Nephron (organoid): ENCODE measurements around the gene F3.

Experiments
- H3K27ac Mint-ChIP-seq, 3 experiments: 2 replicates each; pipeline ENCODE4 v1.8.0; 2020; ENCODE audit warnings: mixed read lengths in 3 of 3, mild to moderate bottlenecking in 2 of 3, moderate library complexity in 1 of 3
- H3K27me3 Mint-ChIP-seq: 2 replicates; pipeline ENCODE4 v1.8.0; 2021; ENCODE audit warnings: low read depth, mild to moderate bottlenecking, moderate library complexity, mixed read lengths
- H3K36me3 Mint-ChIP-seq: 2 replicates; pipeline ENCODE4 v1.8.0; 2020; ENCODE audit warnings: low read depth, mixed read lengths
- H3K4me1 Mint-ChIP-seq: 2 replicates; pipeline ENCODE4 v1.8.0; 2020; ENCODE audit warnings: mixed read lengths
- H3K4me3 Mint-ChIP-seq, 3 experiments: 2 replicates each; pipeline ENCODE4 v1.8.0; 2020; ENCODE audit warnings: mild to moderate bottlenecking in 3 of 3, mixed read lengths in 3 of 3, moderate library complexity in 2 of 3
- H3K9me3 Mint-ChIP-seq: 2 replicates; pipeline ENCODE4 v1.8.0; 2020; ENCODE audit warnings: mixed read lengths
- CTCF ChIP-seq, 3 experiments: fragments of 200-600 bp; sonication (generic); IDR thresholded peaks; one replicate each; pipeline ENCODE4 v1.5.0; 2021; ENCODE audit warnings: antibody characterized with exemption in 3 of 3; ENCODE audit not compliant: unreplicated experiment in 3 of 3

Gene F3

DNA sequence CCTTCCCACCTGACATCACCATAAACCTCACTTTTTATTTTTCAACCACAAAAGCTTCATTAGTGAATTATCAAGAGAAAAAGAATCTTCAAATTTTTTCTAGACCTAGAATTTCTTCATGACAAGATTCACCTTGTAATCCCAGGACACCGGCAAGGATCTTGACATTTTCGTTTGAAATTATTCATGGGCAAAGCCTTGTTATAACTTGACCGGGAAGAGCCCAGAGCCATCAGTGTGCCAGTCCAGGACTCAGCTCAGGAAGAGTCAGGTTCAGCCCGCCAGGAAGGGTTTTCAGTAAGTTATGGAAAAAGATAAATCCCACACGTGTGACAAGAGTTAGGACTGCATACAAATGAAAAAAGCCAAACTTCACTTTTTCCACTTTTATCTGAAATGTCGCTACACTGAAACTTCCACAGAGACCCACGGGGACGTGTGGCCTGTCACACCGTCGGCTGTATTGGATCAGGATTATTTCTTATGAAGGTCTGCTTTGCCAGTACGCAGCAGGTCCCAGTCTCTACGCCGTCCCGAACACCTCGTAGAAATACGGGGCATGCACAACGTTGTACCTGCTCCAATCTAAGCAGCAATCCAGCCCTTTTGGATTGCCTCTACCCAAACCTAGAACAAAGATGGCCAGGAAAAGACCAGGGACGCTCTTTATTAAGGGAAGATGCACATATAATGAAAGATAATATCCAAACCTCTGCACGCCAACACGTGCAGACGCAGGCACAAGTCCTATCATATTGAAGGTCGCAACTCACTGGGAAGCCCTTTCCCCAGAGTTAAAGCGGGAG is 916 bp downstream of the F3 start:
- Mint-ChIP-seq H3K27me3 (peaks cover 11% of the 10 kb centered on the region), H3K4me3 (peak overlapping the region; percentile 86 to 91 (median 90)), H3K27ac (peak overlapping the region; percentile 67 to 90 (median 84)), H3K36me3 (peaks cover 21% of the 10 kb centered on the region), H3K4me1 (peaks cover 42% of the 10 kb centered on the region), H3K9me3 (no peaks in the 10 kb centered on the region)
- TF ChIP-seq CTCF (IDR thresholded peaks at IDR 0.05; ENCODE audit: unreplicated experiment in 3 of 3) = no peak

GRCh38 chr1:94539496-94539895 is 2.1 kb downstream of the F3 start:
- Mint-ChIP-seq H3K4me1 (peaks cover 42% of the 10 kb centered on the region), H3K27ac (peak overlapping the region in 1 of 3 experiments; percentile 67), H3K27me3 (peaks cover 11% of the 10 kb centered on the region), H3K4me3 (peak overlapping the region; percentile 86 to 91 (median 90)), H3K9me3 (no peaks in the 10 kb centered on the region), H3K36me3 (peaks cover 29% of the 10 kb centered on the region)
- no peak for TF ChIP-seq CTCF (IDR thresholded peaks at IDR 0.05; ENCODE audit: unreplicated experiment in 3 of 3)

- Mint-ChIP-seq H3K4me3 (peak overlapping the region; percentile 52 to 75 (median 54)), H3K4me1 (peaks cover 34% of the 10 kb centered on the region), H3K9me3 (no peaks in the 10 kb centered on the region), H3K27ac (peak overlapping the region; percentile 1 to 43 (median 20)), H3K36me3 (peaks cover 38% of the 10 kb centered on the region), H3K27me3 (peaks cover 11% of the 10 kb centered on the region)
- TF ChIP-seq CTCF (IDR thresholded peaks at IDR 0.05; ENCODE audit: unreplicated experiment in 3 of 3) = peak in 2 of 3 experiments; percentile 34 to 41
Observed at GRCh38 chr1:94538243-94538827, 3.2 kb downstream of the F3 start.

DNA sequence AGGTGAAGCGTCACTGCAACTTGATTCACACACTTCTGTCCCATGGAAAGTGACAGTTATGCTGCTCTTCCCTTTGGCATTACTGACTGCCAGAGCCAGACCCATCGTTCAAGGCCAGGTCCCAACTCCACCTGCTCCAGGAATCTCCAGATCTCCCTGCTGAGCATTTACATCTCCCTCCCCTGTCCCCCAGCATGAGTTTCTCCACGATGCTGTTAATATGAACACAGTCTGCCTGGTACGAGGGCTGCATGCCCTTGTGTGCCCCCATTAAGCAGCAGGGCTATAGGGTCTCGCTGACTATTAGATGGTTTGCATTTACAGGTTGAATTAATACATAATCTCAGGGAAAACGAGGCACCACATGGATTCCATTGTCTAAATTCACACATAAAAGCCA is 4.3 kb downstream of the F3 start:
- H3K27ac Mint-ChIP-seq = no peak overlapping the region
- no peak for TF ChIP-seq CTCF (IDR thresholded peaks at IDR 0.05; ENCODE audit: unreplicated experiment in 3 of 3)
- peaks cover 49% of the 10 kb centered on the region for H3K36me3 Mint-ChIP-seq
- H3K27me3 Mint-ChIP-seq = peaks cover 11% of the 10 kb centered on the region
- peaks cover 30% of the 10 kb centered on the region for H3K4me1 Mint-ChIP-seq
- peak overlapping the region; percentile 14 to 25 (median 20) for H3K4me3 Mint-ChIP-seq
- H3K9me3 Mint-ChIP-seq = no peaks in the 10 kb centered on the region

GRCh38 chr1:94535879-94536278 is 5.7 kb downstream of the F3 start:
- Mint-ChIP-seq H3K36me3 (peaks cover 60% of the 10 kb centered on the region), H3K9me3 (no peaks in the 10 kb centered on the region), H3K27me3 (peaks cover 9% of the 10 kb centered on the region), H3K4me1 (peaks cover 35% of the 10 kb centered on the region), H3K27ac (no peak overlapping the region), H3K4me3 (no peak overlapping the region)
- TF ChIP-seq CTCF (IDR thresholded peaks at IDR 0.05; ENCODE audit: unreplicated experiment in 3 of 3) = no peak
